A673 (cell line): Measurements from ENCODE around the gene SLC22A5. TPM values are rescaled to one million over a fixed set of nuclear protein-coding genes. Genes with fewer than 3 reads are reported as not detected.

Source experiments
- BruUV-seq: library from RNA; stranded (reverse); fragments of 400-500 nt; replicated peaks from 2 replicates; lab custom pipeline; 2021; lab: Mats Ljungman, UMichigan
- CTCF ChIA-PET: fragments of 300-600 bp; sonication (Branson Sonifier 250); formaldehyde crosslinking; loops from one replicate; lab custom pipeline; 2022; ENCODE audit warnings: antibody characterized with exemption; lab: Charles Lee
- POLR2A ChIA-PET: fragments of 300-600 bp; sonication (Branson Sonifier 250); formaldehyde crosslinking; loops from one replicate; lab custom pipeline; 2022; ENCODE audit warnings: antibody characterized with exemption; ENCODE audit not compliant: low non-redundant PET; lab: Charles Lee
- DNase-seq: peaks from one replicate; pipeline ENCODE4 v3.0.0-alpha.2; 2015; ENCODE audit warnings: low spot score
- H3K27ac ChIP-seq: fragments of 200-600 bp; sonication (generic); 2 replicates; pipeline ENCODE4 v1.5.1; 2016; ENCODE audit warnings: mixed run types, low read depth, mild to moderate bottlenecking, mixed read lengths, antibody characterized with exemption, low read length; ENCODE audit not compliant: poor library complexity, severe bottlenecking
- H3K27me3 ChIP-seq: fragments of 200-600 bp; sonication (generic); replicated peaks from 2 replicates; pipeline ENCODE4 v1.6.1; 2017; ENCODE audit warnings: mixed run types, low read depth, mild to moderate bottlenecking, mixed read lengths, antibody characterized with exemption, low read length; ENCODE audit not compliant: insufficient read depth, poor library complexity
- H3K36me3 ChIP-seq: fragments of 200-600 bp; sonication (generic); 2 replicates; pipeline ENCODE4 v1.6.1; 2016; ENCODE audit warnings: mixed run types, mild to moderate bottlenecking, mixed read lengths, antibody characterized with exemption, low read length; ENCODE audit not compliant: insufficient read depth, poor library complexity, severe bottlenecking
- H3K4me1 ChIP-seq: fragments of 200-600 bp; sonication (generic); 2 replicates; pipeline ENCODE4 v1.6.1; 2017; ENCODE audit warnings: mixed run types, mild to moderate bottlenecking, mixed read lengths, antibody characterized with exemption, low read length; ENCODE audit not compliant: insufficient read depth, poor library complexity, severe bottlenecking
- H3K4me3 ChIP-seq: fragments of 200-600 bp; sonication (generic); 2 replicates; pipeline ENCODE4 v1.5.1; 2016; ENCODE audit warnings: low read depth, mixed run types, mild to moderate bottlenecking, mixed read lengths, low read length; ENCODE audit not compliant: poor library complexity, severe bottlenecking
- H3K9me3 ChIP-seq: fragments of 200-600 bp; sonication (generic); 2 replicates; pipeline ENCODE4 v1.6.1; 2016; ENCODE audit warnings: mixed run types, low read depth, mild to moderate bottlenecking, mixed read lengths, antibody characterized with exemption, low read length; ENCODE audit not compliant: poor library complexity, severe bottlenecking
- EZH2 ChIP-seq: fragments of 200-600 bp; sonication (generic); IDR thresholded peaks from 2 replicates; pipeline ENCODE4 v1.6.1; 2017; ENCODE audit warnings: borderline replicate concordance, low read depth, mild to moderate bottlenecking, mixed read lengths, antibody characterized with exemption, low read length; ENCODE audit not compliant: poor library complexity, severe bottlenecking
- intact Hi-C: fragments of 100-400 bp; cut with micrococcal nuclease; formaldehyde crosslinking; loops from one replicate; pipeline ENCODE4 v1.10.0; 2022; ENCODE audit not compliant: unreplicated experiment
- total RNA-seq: library from RNA; stranded (reverse); gene quantifications from 2 replicates; pipeline ENCODE4 v1.2.3, GENCODE V29; 2021
- TF ChIP-seq, protein P1 (sequence below): fragments of 300-800, 200-600 bp; sonication (generic); conservative IDR thresholded peaks from 2 replicates; pipeline ENCODE4 v1.5.1; 2017; ENCODE audit warnings: low read depth, mild to moderate bottlenecking, antibody characterized with exemption, low read length, moderate library complexity, mixed read lengths

The SLC22A5 gene
- total RNA-seq, 1 experiment from 2014 or later: 3.0 TPM

GRCh38 chr5:132369007-132369473 lies 470 bp upstream of the SLC22A5 start:
- H3K4me1 ChIP-seq: peaks cover 10% of the 10 kb centered on the region
- POLR2A ChIA-PET: interaction anchor here (0.6 to 0.9 kb wide), 2 partner anchors 319 to 591 kb away, joined by 4 to 11 read pairs; no protein-coding TSS in a partner anchor
- H3K27me3 ChIP-seq: no peaks in the 10 kb centered on the region
- H3K27ac ChIP-seq: peak overlapping the region; percentile 75
- no peaks in the 10 kb centered on the region for H3K36me3 ChIP-seq
- no TSS peak for BruUV-seq
- CTCF ChIA-PET: interaction anchor here (0.6 to 1.2 kb wide), 2 partner anchors 41 to 97 kb away, joined by 3 read pairs; no protein-coding TSS in a partner anchor
- intact Hi-C loops: loop anchor here (5.0 kb wide), 1 partner anchor 97 kb away; no protein-coding TSS in a partner anchor
- DNase-seq: no peak
- no peaks in the 10 kb centered on the region for H3K9me3 ChIP-seq
- peak overlapping the region; percentile 82 for H3K4me3 ChIP-seq
- TF ChIP-seq EZH2: no peak
- TF ChIP-seq, protein P1, sequence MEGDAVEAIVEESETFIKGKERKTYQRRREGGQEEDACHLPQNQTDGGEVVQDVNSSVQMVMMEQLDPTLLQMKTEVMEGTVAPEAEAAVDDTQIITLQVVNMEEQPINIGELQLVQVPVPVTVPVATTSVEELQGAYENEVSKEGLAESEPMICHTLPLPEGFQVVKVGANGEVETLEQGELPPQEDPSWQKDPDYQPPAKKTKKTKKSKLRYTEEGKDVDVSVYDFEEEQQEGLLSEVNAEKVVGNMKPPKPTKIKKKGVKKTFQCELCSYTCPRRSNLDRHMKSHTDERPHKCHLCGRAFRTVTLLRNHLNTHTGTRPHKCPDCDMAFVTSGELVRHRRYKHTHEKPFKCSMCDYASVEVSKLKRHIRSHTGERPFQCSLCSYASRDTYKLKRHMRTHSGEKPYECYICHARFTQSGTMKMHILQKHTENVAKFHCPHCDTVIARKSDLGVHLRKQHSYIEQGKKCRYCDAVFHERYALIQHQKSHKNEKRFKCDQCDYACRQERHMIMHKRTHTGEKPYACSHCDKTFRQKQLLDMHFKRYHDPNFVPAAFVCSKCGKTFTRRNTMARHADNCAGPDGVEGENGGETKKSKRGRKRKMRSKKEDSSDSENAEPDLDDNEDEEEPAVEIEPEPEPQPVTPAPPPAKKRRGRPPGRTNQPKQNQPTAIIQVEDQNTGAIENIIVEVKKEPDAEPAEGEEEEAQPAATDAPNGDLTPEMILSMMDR: no peak

- H3K4me1 ChIP-seq: peaks cover 10% of the 10 kb centered on the region
- no TSS peak for BruUV-seq
- H3K27ac ChIP-seq: no peak overlapping the region
- ChIA-PET POLR2A (no interaction called here), CTCF (no interaction called here)
- no peak for DNase-seq
- no peaks in the 10 kb centered on the region for H3K27me3 ChIP-seq
- H3K4me3 ChIP-seq: peak overlapping the region; percentile 82
- intact Hi-C loops: no loop called here
- H3K36me3 ChIP-seq: no peaks in the 10 kb centered on the region
- H3K9me3 ChIP-seq: no peaks in the 10 kb centered on the region
- TF ChIP-seq EZH2: no peak
- TF ChIP-seq, protein P1: no peak
Measured at GRCh38 chr5:132370181-132370970, 866 bp downstream of the SLC22A5 start.

GRCh38 chr5:132370971-132371602 lies 1.6 kb downstream of the SLC22A5 start:
- Histone ChIP-seq H3K36me3 (no peaks in the 10 kb centered on the region), H3K9me3 (no peaks in the 10 kb centered on the region), H3K4me1 (peaks cover 10% of the 10 kb centered on the region), H3K4me3 (no peak overlapping the region), H3K27me3 (no peaks in the 10 kb centered on the region), H3K27ac (no peak overlapping the region)
- intact Hi-C loops: no loop called here
- no peak for TF ChIP-seq EZH2
- TF ChIP-seq, protein P1: no peak
- POLR2A ChIA-PET: no interaction called here
- CTCF ChIA-PET: no interaction called here
- DNase-seq: no peak
- TSS peak; percentile 60 for BruUV-seq
